Thymus (tissue), 11 donors: ENCODE results near the gene SCP2. TPM values are rescaled to one million over a fixed set of nuclear protein-coding genes. Genes with fewer than 3 reads are reported as not detected.
A peak's percentile ranks its signal among the peaks of the same experiment; 100 is the strongest.

ENCODE experiments used
- DNase-seq, 9 donors: peaks; one replicate each; pipeline ENCODE4 v3.0.0-alpha.2; 2013; ENCODE audit warnings: low spot score in 9 of 9, low read depth in 6 of 9, missing footprints in 1 of 9
- H3K27ac ChIP-seq, 2 donors: one replicate each; pipeline ENCODE4 v1.5.1; 2013; ENCODE audit warnings: control low read depth in 1 of 2, low read depth in 1 of 2, low read length in 1 of 2, mild to moderate bottlenecking in 1 of 2, moderate library complexity in 1 of 2
- H3K27me3 ChIP-seq, 2 donors: one replicate each; pipeline ENCODE4 v1.5.1; 2013; ENCODE audit warnings: low read length in 1 of 2; ENCODE audit not compliant: control insufficient read depth in 2 of 2, insufficient read depth in 1 of 2
- H3K36me3 ChIP-seq, 2 donors: one replicate each; pipeline ENCODE4 v1.5.1; 2013; ENCODE audit warnings: low read length in 1 of 2, mild to moderate bottlenecking in 1 of 2, moderate library complexity in 1 of 2; ENCODE audit not compliant: control insufficient read depth in 2 of 2, insufficient read depth in 2 of 2
- H3K4me1 ChIP-seq, 2 donors: one replicate each; pipeline ENCODE4 v1.5.1; 2013; ENCODE audit warnings: low read length in 2 of 2; ENCODE audit not compliant: control insufficient read depth in 2 of 2, insufficient read depth in 2 of 2
- H3K4me3 ChIP-seq, 2 donors: one replicate each; pipeline ENCODE4 v1.5.1; 2013; ENCODE audit warnings: low read length in 2 of 2, control low read depth in 1 of 2, mild to moderate bottlenecking in 1 of 2
- H3K9me3 ChIP-seq, 2 donors: one replicate each; pipeline ENCODE4 v1.5.1; 2013; ENCODE audit warnings: low read length in 1 of 2, mild to moderate bottlenecking in 1 of 2; ENCODE audit not compliant: control insufficient read depth in 2 of 2, insufficient read depth in 1 of 2
- WGBS: extraction: QIAGEN DNeasy Blood & Tissue Kit; methylation state at CpG from one replicate; pipeline ENCODE4 v1.1.7; 2013; 5-methylcytosine and 5-hydroxymethylcytosine counted together
- polyA plus RNA-seq: library from polyadenylated mRNA; stranded (reverse); fragments of 200-250 nt; gene quantifications from one replicate; pipeline ENCODE4 v1.2.3, GENCODE V29; 2013
- total RNA-seq: library from RNA; stranded (reverse); fragments of 120-200 nt; gene quantifications from one replicate; pipeline ENCODE4 v1.2.4, GENCODE V29; 2013
- donor health status: healthy.

The SCP2 gene
- total and polyA plus RNA-seq, 2 donors, result 141 to 179 TPM

DNA sequence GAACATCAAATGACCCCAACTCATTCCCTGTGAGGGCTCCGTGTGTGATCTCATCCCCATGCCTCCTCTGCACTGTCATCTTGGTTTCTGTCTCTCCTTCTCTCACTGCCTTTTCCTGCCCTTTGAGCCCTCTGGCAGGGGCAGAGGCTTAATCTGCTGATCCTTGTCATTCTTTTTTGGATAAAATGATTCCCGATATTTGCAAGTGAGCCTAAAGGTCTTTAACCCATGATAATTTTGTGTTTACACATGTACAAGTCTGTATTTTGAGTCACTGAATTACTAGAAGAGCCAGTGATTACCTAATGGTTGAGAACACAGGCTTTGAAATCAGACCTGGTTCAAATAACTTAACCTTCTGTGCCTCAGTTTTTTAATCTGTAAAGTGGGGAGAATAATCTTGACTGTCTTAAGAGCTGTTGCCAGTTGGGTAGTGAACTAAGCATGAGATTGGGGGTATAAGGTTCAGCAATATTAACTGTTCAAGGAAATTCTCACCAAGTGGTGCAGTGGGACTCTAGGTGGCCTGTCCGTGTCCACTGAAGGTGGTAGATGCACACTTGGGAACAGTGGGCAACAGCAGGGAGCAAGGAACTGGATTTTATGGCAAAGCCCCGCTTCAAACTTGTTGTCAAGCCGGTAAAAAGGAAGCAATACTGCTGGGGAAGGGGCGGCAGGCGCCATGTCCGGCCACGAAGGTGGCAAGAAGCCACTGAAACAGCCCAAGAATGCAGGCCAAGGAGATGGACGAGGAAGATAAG, 7.2 kb upstream of the SCP2 start:
- peaks cover 9 to 16% of the 10 kb centered on the region in 2 donors for H3K4me1 ChIP-seq
- 95% methylated on average over 10 of the region's 10 CpGs for WGBS

GRCh38 chr1:52920791-52921291, 6.2 kb upstream of the SCP2 start:
- H3K27ac ChIP-seq, result peak overlapping the region; percentile 67 to 80
- no peaks in the 10 kb centered on the region for H3K9me3 ChIP-seq
- 65% methylated on average over 35 of the region's 35 CpGs for WGBS
- DNase-seq, result peak in 1 of 9 donors; percentile 20
- peaks cover 0 to 3% of the 10 kb centered on the region in 2 donors for H3K27me3 ChIP-seq
- no peaks in the 10 kb centered on the region for H3K36me3 ChIP-seq
- H3K4me1 ChIP-seq, result peaks cover 9 to 16% of the 10 kb centered on the region in 2 donors
- H3K4me3 ChIP-seq, result peak overlapping the region; percentile 56 to 60

More for the DNA sequence above, 7.2 kb upstream of the SCP2 start:
- DNase-seq, result peak in 1 of 9 donors; percentile 5
- Histone ChIP-seq H3K36me3 (peaks cover 0 to 4% of the 10 kb centered on the region in 2 donors), H3K27me3 (peaks cover 0 to 3% of the 10 kb centered on the region in 2 donors), H3K27ac (no peak overlapping the region), H3K9me3 (no peaks in the 10 kb centered on the region), H3K4me3 (no peak overlapping the region)

DNA sequence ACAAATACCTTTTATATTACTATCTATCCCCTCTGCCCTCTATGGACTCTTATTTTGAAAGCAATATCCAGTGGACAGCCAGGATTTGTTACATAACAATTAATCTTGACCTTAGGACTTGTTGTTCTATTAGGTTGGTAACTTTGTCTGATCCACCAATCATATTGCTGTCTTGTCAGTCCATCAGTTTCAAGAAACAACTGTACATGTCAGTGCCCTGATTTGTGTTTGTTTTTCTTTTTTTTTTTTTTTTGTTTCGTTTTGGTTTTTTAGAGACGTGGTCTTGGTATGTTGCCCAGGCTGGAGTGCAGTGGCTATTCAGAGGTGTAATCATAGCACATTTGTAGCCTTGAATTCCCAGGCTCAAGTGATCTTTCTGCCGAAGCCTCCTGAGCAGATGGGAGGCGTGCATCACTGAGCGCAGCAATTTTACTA, 1.5 kb upstream of the SCP2 start:
- H3K4me3 ChIP-seq, result no peak overlapping the region
- H3K9me3 ChIP-seq, result no peaks in the 10 kb centered on the region
- H3K27ac ChIP-seq, result no peak overlapping the region
- H3K4me1 ChIP-seq, result peaks cover 13 to 31% of the 10 kb centered on the region in 2 donors
- no peak for DNase-seq
- WGBS, result 85% methylated on average over 5 of the region's 5 CpGs
- no peaks in the 10 kb centered on the region for H3K36me3 ChIP-seq
- H3K27me3 ChIP-seq, result peaks cover 0 to 8% of the 10 kb centered on the region in 2 donors

DNA sequence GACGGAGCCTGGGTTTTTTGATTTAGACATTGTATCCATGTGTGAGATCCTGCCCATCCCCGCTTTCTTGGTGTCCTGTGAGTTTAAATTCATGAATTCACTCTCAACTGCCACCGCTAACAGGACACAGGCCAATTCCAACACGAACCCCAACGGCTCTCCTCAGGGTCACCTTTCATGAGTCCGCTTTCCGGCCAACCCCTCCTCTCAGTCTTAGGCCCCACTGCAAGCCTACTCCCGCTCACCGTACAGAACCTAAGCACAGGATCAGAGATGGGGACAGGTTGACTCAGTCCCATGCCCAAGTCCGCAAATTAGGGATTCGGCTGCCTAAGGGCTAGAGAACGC, 238 bp upstream of the SCP2 start:
- 25% methylated on average over 12 of the region's 12 CpGs for WGBS
- H3K4me3 ChIP-seq, result peak overlapping the region; percentile 67 to 80
- no peaks in the 10 kb centered on the region for H3K9me3 ChIP-seq
- H3K27me3 ChIP-seq, result peaks cover 0 to 6% of the 10 kb centered on the region in 2 donors
- peaks cover 9 to 20% of the 10 kb centered on the region in 2 donors for H3K4me1 ChIP-seq
- no peak for DNase-seq
- H3K27ac ChIP-seq, result no peak overlapping the region
- H3K36me3 ChIP-seq, result no peaks in the 10 kb centered on the region

DNA sequence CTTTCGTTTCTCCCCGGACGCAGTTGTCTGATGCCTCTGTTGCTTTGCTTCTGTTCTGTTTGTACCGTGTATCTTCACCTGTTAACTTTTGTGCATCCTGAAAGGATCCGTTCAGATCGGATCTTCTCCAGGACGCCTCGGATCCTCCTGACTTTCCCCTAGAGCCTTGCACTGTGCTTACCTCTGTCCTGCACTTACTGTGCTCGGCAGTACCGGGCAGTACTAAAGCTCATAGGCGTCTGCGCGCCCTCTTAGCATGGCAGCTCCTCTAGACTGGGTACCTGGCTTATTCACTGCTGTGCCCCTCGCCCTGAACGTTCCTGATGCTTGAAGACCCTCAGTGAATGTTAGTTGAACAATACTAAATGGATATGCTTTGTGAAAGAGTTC, 934 bp downstream of the SCP2 start:
- Histone ChIP-seq H3K36me3 (no peaks in the 10 kb centered on the region), H3K9me3 (no peaks in the 10 kb centered on the region), H3K4me1 (peaks cover 4 to 15% of the 10 kb centered on the region in 2 donors), H3K27ac (no peak overlapping the region), H3K4me3 (peak overlapping the region; percentile 67 to 80), H3K27me3 (peaks cover 0 to 6% of the 10 kb centered on the region in 2 donors)
- no peak for DNase-seq
- WGBS, result 52% methylated on average over 15 of the region's 15 CpGs

DNA sequence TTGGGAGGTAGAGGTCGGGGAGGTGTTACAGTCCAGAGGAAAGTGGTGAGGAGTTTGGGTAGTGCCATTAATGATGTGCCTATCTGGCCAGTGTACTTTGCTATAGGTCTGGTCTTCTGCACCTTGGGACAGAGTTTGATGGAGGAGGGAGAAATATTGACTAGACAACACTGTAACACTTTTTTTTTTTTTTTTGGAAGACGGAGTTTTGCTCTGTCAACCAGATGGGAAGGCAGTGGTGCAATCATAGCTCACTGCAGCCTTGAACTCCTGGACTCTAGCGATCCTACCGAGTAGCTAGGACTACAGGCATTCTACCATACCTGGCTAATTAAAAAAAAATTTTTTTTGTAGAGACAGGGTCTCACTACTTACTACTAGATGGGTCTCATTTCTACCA, 1.9 kb downstream of the SCP2 start:
- no peak for DNase-seq
- WGBS, result 99% methylated on average over 4 of the region's 4 CpGs
- no peaks in the 10 kb centered on the region for H3K9me3 ChIP-seq
- no peak overlapping the region for H3K4me3 ChIP-seq
- H3K36me3 ChIP-seq, result no peaks in the 10 kb centered on the region
- no peak overlapping the region for H3K27ac ChIP-seq
- H3K4me1 ChIP-seq, result peaks cover 4 to 15% of the 10 kb centered on the region in 2 donors
- peaks cover 0 to 6% of the 10 kb centered on the region in 2 donors for H3K27me3 ChIP-seq

DNA sequence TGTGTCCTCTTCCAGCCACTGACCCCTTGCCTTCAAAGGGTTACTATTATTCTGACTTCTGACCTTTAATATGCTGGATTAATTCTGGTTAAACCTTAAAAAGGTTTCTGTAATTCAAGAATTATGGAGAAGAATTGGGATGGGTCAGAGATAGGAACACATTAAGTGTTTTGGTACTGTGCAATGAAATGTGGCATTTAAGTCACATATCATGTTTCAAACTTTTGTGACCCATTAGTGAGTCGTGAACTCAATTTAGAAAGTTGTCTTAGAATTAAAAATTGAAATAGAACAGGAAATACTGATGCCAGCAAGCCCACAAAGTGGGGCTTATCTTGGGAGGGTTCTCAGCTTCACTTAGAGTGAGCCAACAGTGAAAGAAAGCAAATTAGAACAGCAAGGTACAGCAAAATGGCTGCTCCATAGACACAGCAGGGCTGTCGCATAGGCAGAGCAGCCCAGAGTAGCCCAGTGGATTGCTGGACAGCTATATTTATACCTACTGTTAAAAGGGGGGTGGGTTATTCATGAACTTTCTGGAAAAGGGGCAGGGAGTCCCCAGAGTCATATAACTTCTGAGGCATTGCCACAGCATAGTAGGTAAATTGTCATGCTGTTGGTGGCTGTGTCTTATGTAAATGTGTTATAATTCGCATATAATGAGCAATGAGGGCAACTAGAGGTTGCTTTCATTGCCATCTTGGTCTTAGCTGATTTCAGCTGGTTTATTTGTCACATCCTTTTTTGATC, 10.5 kb downstream of the SCP2 start:
- no peaks in the 10 kb centered on the region for H3K9me3 ChIP-seq
- H3K27me3 ChIP-seq, result no peaks in the 10 kb centered on the region
- WGBS, result 95% methylated on average over 3 of the region's 3 CpGs
- no peaks in the 10 kb centered on the region for H3K4me1 ChIP-seq
- no peaks in the 10 kb centered on the region for H3K36me3 ChIP-seq
- no peak overlapping the region for H3K4me3 ChIP-seq
- H3K27ac ChIP-seq, result no peak overlapping the region
- no peak for DNase-seq

DNA sequence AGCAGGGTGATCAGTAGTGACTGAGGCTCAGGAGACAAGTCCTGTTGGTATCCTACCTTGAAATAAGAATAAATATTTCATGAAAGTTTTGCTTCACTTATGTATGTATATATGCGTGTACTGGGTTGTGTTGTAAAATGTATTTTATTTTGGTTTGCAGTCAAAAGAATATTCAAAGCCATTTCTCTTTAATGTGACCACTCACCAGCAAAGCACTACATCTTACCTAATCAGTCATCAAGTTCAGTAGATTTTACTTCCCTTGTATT, 11.0 kb downstream of the SCP2 start:
- Histone ChIP-seq H3K4me1 (no peaks in the 10 kb centered on the region), H3K36me3 (no peaks in the 10 kb centered on the region), H3K4me3 (no peak overlapping the region), H3K27me3 (no peaks in the 10 kb centered on the region), H3K9me3 (no peaks in the 10 kb centered on the region), H3K27ac (no peak overlapping the region)
- DNase-seq, result no peak
- 95% methylated on average over 1 of the region's 1 CpG for WGBS

GRCh38 chr1:52943876-52944416, 16.9 kb downstream of the SCP2 start:
- Histone ChIP-seq H3K9me3 (no peaks in the 10 kb centered on the region), H3K27me3 (no peaks in the 10 kb centered on the region), H3K27ac (no peak overlapping the region), H3K4me1 (no peaks in the 10 kb centered on the region), H3K36me3 (no peaks in the 10 kb centered on the region), H3K4me3 (no peak overlapping the region)
- no peak for DNase-seq
- 95% methylated on average over 3 of the region's 3 CpGs for WGBS
